GM12891 (cell line): ENCODE measurements around the gene DET1.
"Not testable (repeated sequence)": the region's sequence is repeated elsewhere in the genome, so short reads cannot be mapped to it uniquely, and the experiment has no call there.

Source experiments
- DNase-seq: peaks from one replicate; pipeline ENCODE4 v3.0.0; 2011; ENCODE audit warnings: low spot score; ENCODE audit not compliant: insufficient read length
- FAIRE-seq: peaks from 2 replicates; lab custom pipeline; 2011; peaks lifted over from hg19 to GRCh38; lab: Jason Lieb, UNC
- PAX5 ChIP-seq: IDR thresholded peaks from 2 replicates; pipeline ENCODE4 v1.6.1; 2011; ENCODE audit warnings: low read length, moderate library complexity, mild to moderate bottlenecking; ENCODE audit not compliant: insufficient read depth, severe bottlenecking
- POLR2A ChIP-seq: IDR thresholded peaks from 2 replicates; pipeline ENCODE4 v1.6.1; 2011; ENCODE audit warnings: low read depth, low read length, control low read depth
- POLR2AphosphoS5 ChIP-seq: IDR thresholded peaks from 2 replicates; pipeline ENCODE4 v1.6.1; 2011; ENCODE audit warnings: low read depth, low read length, control low read depth
- POU2F2 ChIP-seq: IDR thresholded peaks from 2 replicates; pipeline ENCODE4 v1.6.1; 2011; ENCODE audit warnings: low read depth, mild to moderate bottlenecking, control low read depth, low read length, moderate library complexity
- SPI1 ChIP-seq: IDR thresholded peaks from 2 replicates; pipeline ENCODE4 v1.6.1; 2011; ENCODE audit warnings: low read depth, low read length, control low read depth
- TAF1 ChIP-seq: IDR thresholded peaks from 2 replicates; pipeline ENCODE4 v1.6.1; 2011; ENCODE audit warnings: low read depth, low read length, control low read depth

The DET1 gene

GRCh38 chr15:88539441-88539840 lies 7.0 kb downstream of the DET1 start:
- FAIRE-seq = no peak
- TF ChIP-seq POLR2A = no peak
- DNase-seq = no peak

DNA sequence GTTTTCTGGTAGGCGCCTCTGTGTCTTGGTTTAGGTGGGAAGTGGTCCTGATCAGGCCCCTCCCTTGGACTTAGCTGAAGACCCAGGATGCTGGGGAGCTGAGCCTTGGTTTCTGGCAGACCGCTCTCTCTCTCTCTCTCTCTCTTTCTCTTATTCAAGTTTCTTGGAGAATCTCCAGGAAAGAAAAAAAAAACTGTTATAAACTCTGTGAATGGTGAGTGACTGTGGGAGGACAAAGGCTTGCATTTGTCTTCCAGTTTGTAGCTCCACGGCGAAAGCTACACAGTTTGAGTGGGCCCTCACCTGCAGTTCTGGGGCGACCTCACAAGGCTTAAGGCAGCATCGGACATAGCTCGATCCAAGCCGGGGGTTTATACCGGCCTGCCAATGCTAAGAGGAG lies 7.5 kb downstream of the DET1 start:
- DNase-seq (no peak), FAIRE-seq (no peak)
- TF ChIP-seq POLR2A (no peak), SPI1 (no peak), POLR2AphosphoS5 (no peak), TAF1 (no peak), PAX5 (no peak), POU2F2 (no peak)

DNA sequence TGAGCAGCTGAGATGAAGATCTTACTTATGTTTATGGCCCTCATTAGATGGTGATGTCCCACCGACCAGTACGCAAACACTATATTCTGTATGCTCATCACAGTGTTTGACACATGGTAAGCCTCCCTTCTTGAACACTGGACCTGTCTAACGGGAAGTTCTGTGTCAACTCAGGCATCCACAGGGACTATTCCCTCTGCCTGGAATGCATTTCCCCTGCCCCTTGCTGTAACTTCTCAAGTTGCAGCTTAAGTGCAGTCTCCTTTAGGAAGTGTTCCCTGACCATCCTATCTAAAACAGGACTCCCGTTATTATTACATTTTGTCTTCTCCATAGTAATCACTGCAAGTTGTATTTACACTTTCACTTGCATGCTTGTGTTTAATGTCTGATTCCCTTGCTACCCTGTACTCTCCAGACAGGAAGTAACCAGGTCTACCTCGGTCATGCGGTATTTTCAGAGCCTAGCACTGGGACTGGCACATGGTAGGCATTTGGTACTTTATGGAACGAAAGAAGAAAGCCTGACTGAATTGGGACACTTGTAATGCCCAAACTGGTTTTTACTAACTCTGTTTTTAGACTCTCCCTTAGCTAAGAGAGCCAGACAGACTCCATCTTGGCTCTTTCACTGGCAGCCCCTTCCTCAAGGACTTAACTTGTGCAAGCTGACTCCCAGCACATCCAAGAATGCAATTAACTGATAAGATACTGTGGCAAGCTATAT lies 8.7 kb downstream of the DET1 start:
- no peak for TF ChIP-seq TAF1
- TF ChIP-seq PAX5 = no peak
- no peak for TF ChIP-seq POLR2A
- TF ChIP-seq SPI1 = no peak
- TF ChIP-seq POU2F2 = no peak
- no peak for TF ChIP-seq POLR2AphosphoS5
- DNase-seq (no peak), FAIRE-seq (no peak)

GRCh38 chr15:88535607-88536313 lies 10.7 kb downstream of the DET1 start:
- FAIRE-seq (no peak), DNase-seq (no peak)
- no peak for TF ChIP-seq SPI1
- no peak for TF ChIP-seq PAX5
- no peak for TF ChIP-seq TAF1
- no peak for TF ChIP-seq POLR2AphosphoS5
- no peak for TF ChIP-seq POU2F2
- no peak for TF ChIP-seq POLR2A

DNA sequence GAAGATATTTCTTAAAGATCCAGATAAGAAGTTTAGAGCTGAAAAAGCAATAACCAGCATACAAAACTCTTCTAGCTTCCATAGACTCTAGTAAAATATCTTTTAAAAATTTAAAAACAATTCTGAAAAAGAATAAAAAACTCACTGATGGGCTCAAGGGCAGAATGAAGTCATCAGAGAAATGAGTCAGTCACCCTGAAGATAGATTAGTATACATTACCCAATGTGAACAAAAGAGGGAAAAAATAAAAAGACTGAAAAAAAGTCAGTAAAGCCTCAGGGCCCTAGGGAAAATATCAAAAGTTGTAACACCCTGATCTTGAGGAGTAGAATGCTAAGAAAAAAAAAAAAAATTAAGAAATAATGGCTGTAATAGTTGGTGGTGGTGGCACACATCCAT lies 11.4 kb downstream of the DET1 start:
- DNase-seq (no peak), FAIRE-seq (no peak)
- no peak for TF ChIP-seq SPI1
- no peak for TF ChIP-seq POLR2A
- TF ChIP-seq PAX5 = no peak
- no peak for TF ChIP-seq POU2F2
- TF ChIP-seq TAF1 = no peak
- no peak for TF ChIP-seq POLR2AphosphoS5

GRCh38 chr15:88533376-88533775 lies 13.1 kb downstream of the DET1 start:
- FAIRE-seq (no peak), DNase-seq (no peak)
- TF ChIP-seq POU2F2 = no peak
- TF ChIP-seq SPI1 = no peak
- no peak for TF ChIP-seq POLR2AphosphoS5
- TF ChIP-seq POLR2A = no peak
- no peak for TF ChIP-seq TAF1
- TF ChIP-seq PAX5 = no peak

DNA sequence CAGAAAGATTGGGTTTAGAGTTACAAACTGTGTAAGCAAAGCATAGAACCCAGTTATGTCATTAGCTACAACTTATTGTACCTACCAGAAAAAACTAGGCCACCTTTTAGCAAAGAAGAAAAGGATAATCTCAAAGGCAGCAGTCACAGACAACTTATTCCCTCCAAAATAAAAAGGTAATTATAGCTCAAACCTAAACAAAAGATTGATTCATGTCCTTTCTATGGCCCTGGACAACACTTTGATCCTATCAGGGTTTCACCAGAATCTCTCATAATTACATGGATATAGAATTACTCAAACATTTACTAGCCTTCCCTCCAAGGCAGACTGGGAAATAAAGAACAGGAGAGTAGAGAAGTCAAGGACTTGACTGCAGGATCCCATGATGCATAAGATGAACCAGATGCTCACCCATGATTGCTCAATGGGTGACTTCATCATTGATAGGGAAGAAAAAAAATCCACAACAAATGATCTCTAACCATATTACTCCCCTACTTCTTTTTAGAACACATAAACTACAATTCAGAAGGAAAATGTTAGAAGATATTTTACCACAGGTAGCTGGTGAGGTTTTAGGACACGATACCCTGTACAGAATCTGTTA lies 17.4 kb downstream of the DET1 start:
- DNase-seq = no peak
- FAIRE-seq = no peak
- TF ChIP-seq POLR2A = no peak
- TF ChIP-seq SPI1 = no peak
- TF ChIP-seq PAX5 = no peak
- no peak for TF ChIP-seq POU2F2
- TF ChIP-seq POLR2AphosphoS5 = no peak
- TF ChIP-seq TAF1 = no peak

- FAIRE-seq (no peak), DNase-seq (no peak)
- TF ChIP-seq POLR2A = no peak
- TF ChIP-seq POU2F2 = no peak
- no peak for TF ChIP-seq TAF1
Observed at GRCh38 chr15:88526247-88526879, 20.1 kb downstream of the DET1 start.

GRCh38 chr15:88525418-88525817 lies 21.1 kb downstream of the DET1 start:
- no peak for TF ChIP-seq TAF1
- TF ChIP-seq POLR2AphosphoS5 = no peak
- no peak for TF ChIP-seq SPI1
- no peak for TF ChIP-seq POLR2A
- no peak for TF ChIP-seq PAX5
- TF ChIP-seq POU2F2 = no peak
- no peak for DNase-seq
- no peak for FAIRE-seq

GRCh38 chr15:88524094-88524493 lies 22.4 kb downstream of the DET1 start:
- not testable (repeated sequence) for DNase-seq, FAIRE-seq

GRCh38 chr15:88518903-88519302 lies 27.6 kb downstream of the DET1 start:
- no peak for DNase-seq
- FAIRE-seq = no peak
- TF ChIP-seq PAX5 (no peak), POLR2A (no peak), POU2F2 (no peak), POLR2AphosphoS5 (no peak), SPI1 (no peak), TAF1 (no peak)

GRCh38 chr15:88513195-88513594 lies 33.3 kb downstream of the DET1 start:
- no peak for TF ChIP-seq POLR2A
- no peak for TF ChIP-seq POU2F2
- TF ChIP-seq SPI1 = no peak
- no peak for TF ChIP-seq PAX5
- TF ChIP-seq TAF1 = no peak
- no peak for TF ChIP-seq POLR2AphosphoS5
- no peak for FAIRE-seq
- DNase-seq = no peak
